CMK (cell line): ENCODE data around the gene APLP1.
A peak's percentile ranks its signal among the peaks of the same experiment; 100 is the strongest.
"Not testable (repeated sequence)": the region's sequence is repeated elsewhere in the genome, so short reads cannot be mapped to it uniquely, and the experiment has no call there.

Source experiments
- DNase-seq: peaks from one replicate; pipeline ENCODE4 v3.0.0-alpha.2; 2010; ENCODE audit warnings: low read depth

APLP1 gene

DNA sequence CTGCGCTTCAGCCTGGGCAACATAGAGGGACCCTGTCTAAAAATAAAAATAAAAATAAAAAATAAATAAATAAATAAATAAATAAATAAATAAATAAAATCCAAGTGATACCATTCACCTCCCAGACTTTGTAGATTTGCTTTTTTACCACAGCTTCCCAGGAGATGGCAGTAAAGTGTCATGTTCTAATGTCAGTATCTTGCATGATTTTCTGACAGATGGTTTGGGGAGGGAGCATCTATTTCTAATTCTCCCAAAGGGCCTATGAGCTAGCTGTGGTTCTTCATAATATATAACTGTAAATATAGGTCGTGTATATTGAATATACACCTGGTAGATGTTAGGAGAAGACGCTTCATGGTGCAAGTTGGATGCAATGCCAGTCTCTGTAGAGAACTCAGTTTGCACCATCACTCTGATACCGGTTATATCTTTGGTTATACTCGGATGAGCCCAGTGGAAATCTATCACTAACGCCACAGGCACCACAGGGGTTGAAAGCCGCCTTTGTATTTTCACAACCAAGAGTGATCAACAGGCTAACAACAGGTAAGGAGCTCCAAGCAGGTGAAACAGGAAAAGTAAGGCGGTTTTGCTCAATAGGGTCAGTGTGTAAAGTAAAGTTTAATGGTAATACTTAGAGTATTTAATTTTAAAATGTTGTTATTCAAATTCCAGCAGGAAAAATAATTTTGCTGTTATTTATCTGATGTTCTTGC lies 13.9 kb downstream of the APLP1 start:
- DNase-seq: no peak

DNA sequence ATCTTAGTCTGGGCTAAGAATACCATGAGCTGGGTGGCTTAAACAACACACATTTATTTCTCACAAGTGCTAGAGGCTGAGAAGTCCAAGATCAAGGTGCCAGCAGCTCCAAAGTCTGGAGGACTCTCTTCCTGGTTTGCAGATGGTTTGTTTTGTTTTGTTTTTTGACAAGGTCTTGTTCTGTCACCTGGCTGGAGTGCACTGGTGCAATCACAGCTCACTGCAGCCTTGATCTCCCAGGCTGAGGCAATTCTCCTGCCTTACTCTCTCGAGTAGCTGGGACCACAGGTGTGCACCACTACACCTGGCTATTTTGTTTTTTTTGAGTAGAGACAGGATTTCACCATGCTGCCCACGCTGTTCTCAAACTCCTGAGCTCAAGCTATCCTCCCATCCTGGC lies 15.5 kb downstream of the APLP1 start:
- DNase-seq: no peak

DNA sequence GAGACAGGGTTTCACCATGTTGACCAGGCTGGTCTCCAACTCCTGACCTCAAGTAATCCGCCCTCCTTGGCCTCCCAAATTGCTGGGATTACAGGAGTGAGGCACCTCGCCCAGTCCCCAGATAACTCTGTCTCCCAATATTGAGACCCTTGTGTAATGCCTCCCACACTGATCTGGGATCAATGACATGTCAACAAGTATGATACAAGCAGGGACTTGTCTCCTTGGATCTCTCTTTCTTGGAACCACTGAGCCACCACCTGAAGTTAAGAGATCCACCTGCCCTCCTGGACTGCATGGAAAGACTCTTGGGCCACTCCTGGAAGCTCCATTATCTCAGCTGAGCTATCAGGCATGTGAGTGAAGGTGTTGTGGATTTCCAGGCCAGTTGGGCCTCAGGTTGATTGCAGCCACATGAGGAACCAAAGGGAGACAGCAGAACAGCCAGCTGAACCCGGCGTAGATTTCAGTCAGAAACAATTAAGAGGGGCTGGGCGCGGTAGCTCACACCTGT lies 16.9 kb downstream of the APLP1 start:
- DNase-seq: no peak

DNA sequence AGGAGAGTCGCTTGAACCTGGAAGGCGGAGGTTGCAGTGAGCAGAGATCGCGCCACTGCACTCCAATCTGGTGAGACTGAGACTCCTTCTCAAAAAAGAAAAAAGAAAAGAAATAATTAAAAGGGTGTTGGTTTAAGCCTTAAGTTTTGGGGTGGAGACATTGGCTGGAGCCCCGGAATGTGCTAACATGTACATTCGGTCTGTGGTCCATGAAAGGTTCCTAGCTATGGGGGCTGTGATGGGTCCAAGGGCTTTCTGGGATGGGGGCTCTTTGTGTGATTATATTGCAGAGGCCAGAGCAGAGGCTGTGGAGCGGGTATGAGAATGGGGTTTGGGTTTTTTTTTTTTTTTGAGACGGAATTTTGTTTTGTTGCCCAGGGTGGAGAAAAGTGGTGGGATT lies 17.5 kb downstream of the APLP1 start:
- DNase-seq: no peak

DNA sequence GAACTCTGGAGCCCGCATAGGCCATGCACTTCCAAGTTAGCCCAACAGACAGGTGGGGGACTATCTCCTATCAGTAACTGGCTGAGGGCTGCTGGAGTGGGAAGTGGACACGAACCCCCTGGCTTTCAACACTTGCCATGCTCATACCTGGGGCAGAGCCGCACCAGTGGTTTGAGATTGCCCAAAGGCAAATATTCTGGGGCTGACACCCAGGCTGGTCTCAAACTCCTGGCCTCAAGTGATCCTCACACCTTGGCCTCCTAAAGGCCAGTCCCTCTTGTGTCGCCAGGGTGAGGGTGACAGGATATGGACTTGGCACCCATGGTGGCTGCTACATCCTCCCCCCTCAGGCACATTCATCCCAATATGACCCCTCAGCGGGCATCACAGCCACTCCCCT lies 18.8 kb downstream of the APLP1 start:
- no peak for DNase-seq

DNA sequence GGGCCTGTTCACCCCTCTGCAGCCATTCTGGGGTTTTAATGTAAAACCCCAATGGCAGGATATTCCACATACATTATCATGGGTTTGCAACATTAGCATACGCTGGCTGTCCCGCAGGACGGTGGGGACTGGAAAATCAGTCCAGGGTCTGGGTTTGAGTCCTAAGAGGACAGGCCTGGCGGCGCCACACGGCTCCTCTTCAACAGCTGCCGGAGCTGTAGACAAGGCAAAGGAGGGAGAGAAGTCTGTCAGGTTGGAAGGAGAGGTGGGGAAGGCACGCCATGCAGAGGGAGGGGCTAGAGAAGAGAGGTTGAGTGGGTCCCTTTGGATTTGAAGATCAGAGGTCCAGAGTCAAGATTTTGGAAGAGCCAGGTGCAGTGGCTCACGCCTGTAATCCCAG lies 20.0 kb downstream of the APLP1 start:
- DNase-seq: no peak

DNA sequence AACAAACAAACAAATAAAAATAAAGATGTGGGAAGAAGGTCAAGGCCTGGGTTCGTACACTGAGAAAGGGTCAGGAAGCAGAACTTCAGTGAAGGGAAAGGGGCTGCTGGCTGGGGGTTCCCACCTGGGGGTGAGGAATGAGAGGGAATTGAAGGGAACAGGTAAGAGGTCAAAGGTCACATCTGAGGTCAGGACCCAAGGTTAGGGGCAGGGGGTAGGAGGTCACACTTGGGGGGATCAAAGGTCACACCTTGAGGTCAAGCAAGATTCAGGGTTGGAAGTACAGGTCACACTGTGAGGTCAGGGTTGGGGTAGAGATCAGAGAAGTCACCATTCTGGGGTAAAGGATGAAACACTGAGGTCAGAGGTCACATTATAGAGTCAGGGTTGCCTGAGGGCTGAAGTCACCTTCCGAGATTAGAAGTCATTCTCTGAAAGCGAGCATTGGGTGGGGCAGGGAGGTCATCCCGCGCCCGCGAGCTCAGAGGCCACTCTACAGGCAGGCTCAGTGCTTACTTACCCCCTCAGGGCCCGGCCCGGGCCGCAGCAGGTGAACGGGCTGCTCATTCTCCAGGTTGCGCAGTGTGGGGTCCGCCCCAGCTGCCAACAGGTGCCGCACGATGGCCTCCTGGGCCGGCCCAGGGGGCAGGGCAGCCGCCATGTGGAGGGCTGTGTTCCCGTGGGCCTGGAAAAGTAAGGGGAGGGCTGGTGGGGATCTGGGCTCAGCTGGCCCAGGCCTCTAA lies 21.2 kb downstream of the APLP1 start:
- no peak for DNase-seq

DNA sequence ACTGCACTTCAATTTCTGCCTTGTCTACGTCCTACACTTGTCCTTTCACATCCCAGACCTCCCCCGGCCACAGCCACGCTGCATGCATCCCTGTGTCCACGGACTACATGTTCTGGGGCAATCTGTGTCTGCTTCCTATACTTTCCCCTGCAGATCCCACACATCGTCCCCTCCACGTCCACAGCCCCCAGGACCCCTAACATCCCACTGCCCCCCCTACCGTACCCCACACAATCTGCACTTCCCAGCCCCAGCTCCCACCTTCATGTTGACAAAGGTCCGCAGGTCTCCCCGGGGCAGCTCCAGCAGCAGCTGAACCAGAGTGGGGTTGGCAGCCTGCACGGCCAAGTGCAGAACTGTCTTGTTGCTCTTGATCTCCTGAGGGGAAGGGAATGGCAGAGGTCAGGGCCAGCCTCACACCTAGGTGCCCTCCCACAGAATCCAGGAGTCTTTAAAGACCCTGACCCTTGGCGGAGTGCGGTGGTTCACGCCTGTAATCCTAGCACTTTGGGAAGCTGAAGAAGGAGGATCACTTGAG lies 21.8 kb downstream of the APLP1 start:
- DNase-seq: no peak

DNA sequence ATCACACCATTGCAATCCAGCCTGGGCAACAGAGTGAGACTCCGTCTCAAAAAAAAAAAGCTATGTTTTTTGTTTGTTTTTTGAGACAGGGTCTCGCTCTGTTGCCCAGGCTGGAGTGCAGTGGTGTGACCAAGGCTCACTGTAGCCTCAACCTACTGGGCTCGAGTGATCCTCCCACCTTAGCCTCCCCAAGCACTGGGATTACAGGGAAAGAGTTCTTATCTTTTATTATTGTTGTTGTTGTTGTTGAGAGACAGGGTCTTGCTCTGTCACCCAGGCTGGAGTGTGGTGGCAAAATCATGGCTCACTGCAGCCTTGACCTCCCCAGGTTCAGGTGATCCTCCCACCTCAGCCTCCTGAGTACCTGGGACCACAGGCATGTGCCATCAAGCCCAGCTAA lies 23.4 kb downstream of the APLP1 start:
- not testable (repeated sequence) for DNase-seq

DNA sequence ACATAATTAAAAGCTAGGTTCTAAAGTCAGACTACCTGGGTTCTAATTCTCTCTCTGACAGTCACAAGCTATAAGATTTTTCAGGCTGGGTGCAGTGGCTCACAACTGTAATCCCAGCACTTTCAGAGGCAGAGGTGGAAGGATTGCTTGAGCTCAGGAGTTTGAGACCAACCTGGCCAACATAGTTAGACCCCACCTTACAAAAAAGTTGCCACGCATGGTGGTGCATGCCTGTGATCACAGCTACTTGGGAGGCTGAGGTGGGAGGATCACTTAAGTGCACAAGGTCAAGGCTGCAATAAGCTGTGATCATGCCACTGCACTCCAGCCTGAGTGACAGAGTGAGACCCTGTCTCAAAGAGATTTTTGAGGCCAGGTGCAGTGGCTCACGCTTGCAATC lies 26.0 kb downstream of the APLP1 start:
- no peak for DNase-seq

DNA sequence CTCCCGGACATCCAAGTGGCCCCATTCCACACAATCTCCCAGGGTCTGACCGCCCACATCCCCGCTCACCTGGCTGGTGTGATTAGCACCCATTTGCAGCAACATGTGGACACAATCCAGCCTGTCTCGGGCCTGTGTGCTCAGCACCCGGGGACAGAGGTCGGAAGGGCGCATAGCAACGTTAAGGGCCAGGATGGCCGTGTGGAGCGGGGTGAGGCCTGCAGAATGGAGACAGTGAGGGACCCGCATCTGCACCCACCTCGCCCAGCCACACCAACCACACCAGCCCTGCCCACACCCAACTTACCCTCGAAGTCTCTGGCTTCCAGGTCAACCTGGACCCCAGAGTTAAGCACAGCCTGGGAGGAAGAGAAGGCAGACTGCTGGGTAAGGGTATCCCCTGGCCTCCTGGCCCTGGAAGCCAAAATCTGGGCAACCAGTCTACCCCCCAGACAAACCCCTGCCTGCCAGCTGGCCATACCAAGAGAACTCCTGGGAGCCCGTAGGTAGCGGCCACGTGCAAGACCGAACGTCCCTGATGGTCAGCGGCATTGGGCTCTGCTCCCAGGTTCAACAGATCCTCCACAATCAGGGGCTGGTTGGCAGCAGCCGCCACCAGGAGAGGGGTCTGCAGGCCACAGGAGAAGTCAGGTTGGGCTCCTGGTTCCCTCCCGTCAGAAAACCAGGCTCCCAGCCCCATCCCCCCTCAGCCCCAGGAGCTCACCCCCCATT lies 27.7 kb downstream of the APLP1 start:
- no peak for DNase-seq

DNA sequence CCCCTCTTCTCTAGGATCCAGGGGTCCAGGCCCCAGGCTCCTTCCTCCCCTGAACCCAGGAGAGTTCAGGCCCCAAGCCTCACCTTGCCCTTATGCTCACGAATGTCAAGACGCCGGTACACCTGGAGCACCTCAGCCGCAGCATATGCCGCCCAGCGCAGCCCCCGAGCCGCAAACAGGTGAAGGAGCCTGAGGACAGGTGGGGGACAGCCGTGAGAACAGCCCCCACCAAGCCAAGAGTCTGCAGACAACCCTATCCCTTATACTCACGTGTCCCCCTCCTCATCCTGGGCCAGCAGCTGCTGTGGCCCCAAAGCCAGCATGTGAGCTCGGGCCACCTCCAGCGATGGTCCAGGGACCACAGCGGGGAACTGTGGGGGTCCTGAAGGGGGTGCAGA lies 28.3 kb downstream of the APLP1 start:
- no peak for DNase-seq

DNA sequence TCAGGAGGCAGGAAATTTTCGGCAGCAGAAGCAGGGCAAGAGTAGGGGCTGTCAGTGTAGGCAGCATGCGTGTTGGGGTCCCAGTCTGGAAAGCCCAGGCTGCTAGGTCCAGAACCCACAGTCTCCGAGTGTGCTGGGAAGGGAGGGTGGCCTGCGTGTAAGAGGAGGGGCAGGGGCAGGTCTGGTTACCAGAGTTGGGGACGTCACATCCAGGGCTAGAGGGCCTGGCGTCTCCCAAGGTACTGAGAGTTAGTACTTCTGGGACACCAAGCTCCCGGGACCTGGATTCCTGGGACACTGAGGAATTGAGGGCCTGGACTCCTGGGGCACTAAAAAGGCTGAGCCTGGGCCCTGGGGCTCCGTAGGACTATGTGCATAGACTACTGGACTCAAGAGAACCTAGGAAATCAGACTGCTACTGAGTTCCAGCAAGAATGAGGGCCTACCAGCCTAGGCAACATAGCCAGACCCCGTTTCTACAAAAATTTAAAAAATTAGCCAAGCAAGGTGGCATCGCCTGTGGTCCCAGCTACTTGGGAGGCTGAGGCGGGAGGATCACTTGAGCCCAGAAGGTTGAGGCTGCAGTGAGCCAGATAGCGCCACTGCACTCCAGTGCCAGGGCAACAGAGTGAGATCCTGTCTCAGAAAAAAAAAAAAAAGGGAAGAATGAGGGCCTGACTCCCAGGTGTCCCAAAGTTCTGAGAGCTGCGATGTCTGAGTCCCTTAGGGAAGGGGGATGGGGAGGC lies 29.5 kb downstream of the APLP1 start:
- no peak for DNase-seq

DNA sequence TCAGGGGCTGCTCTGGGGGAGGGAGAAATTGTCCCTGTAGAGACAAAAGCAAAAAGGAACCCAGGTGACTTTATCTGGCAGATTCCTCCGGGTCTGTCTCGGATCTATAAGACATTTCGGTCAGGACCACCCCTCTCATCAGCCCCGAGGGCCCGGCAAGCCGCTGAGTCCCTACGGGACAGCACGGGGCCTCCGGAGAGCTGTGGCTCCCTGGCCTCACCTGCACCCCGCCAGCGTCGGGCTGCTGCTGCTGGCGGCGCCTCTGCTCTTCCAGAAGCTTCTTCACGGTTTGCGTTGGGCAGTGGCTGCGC lies 30.1 kb downstream of the APLP1 start:
- DNase-seq: no peak

DNA sequence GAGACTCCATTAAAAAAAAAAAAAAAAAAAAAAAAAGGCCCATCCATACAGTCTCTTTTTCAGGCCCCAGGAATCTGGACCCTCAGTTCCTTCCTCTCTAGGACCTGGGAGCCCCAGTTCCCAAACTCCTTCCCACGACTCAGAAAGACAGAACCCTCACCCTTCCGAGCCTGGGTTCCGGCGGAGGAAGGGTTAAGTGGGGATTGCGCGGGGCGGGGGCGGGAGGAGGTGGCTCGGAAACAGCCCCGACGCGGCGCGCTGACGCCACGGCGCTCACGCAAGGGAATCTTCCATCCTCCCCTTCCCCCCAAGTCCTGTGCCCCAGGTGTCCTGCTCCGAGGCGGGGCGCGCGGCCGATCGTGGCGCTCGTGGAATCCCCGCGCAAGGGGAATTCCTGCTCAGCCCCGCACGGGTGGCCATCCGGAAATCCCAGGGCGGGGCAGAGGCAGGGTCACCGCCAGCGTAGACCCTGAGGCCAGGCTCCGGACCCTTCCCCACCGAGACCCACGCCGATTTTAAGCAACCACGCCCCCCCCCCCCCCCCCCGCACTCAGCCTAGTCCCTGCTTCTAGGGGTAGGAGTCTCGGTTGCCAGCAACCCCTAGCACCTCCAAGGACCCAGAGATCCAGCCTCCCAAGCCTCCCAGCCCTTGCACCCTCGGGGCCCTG lies 31.3 kb downstream of the APLP1 start:
- DNase-seq: peak; percentile 59

DNA sequence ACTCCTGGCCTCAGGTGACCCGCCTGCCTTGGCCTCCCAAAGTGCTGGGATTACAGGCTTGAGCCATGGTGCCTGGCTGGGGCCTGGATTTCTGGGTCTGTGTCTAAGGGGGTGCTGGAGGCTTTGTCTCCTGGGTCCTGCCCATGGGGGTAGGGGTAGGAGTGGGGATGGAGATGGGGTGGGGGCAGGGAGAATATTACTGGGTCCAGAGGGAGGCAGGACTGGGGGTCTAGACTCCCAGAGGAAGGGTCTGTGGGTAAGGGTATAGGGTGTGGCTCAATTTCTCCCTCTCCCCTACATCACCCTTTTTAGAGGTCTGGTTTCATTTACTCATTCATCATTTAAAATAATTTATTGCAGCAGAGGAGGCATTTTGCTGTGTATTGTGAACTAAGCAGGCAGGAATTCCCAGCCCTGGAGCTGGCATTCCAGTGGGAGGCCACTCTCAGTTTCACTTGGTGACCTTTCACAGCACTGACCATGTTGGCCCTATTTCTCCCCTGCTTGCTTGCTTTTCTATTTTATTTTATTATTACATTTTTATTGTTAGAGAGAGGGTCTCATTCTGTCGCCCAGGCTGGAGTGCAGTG lies 32.8 kb downstream of the APLP1 start:
- no peak for DNase-seq

DNA sequence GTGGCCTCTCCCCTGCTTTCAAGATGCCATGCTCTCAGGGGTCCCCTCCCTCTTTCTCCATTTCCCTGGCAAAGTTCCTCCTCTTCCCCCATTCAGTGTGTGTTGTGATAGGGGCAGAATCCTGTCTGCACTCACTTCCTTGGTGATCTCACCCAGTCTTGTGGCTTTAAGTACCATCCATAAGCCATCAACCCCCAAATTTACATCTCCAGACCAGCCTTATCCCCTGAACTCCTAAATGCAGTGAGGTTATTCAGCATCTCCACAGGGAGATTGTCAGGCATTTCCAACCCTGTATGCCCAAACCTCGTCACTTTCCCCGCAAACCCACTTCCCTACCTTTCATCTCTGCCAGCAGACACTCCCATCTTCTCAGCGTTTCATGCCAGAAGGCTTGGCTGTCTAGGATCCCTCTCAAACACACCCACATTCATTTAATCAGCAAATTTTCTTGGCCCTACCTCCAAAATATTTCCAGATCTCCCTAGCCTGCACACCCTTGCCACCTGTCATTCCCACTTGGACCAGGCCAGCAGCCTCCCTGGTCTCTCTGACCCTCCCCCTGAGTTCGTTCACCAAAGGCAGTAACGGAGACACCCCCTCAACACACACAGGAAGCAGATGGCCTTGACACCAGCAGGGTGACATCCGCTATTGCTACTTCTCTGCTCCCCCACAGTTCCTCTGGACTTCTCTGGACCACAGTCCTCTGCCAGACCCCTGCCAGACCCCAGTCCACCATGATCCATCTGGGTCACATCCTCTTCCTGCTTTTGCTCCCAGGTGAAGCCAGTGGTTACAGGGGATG lies 33.7 kb downstream of the APLP1 start, which contains the start of gene HCST:
HCST (plus strand) TSS at position 676 of the 808 bp plus-strand sequence; CDS start at position 741, 65 bp downstream.
- DNase-seq: peak; percentile 92

DNA sequence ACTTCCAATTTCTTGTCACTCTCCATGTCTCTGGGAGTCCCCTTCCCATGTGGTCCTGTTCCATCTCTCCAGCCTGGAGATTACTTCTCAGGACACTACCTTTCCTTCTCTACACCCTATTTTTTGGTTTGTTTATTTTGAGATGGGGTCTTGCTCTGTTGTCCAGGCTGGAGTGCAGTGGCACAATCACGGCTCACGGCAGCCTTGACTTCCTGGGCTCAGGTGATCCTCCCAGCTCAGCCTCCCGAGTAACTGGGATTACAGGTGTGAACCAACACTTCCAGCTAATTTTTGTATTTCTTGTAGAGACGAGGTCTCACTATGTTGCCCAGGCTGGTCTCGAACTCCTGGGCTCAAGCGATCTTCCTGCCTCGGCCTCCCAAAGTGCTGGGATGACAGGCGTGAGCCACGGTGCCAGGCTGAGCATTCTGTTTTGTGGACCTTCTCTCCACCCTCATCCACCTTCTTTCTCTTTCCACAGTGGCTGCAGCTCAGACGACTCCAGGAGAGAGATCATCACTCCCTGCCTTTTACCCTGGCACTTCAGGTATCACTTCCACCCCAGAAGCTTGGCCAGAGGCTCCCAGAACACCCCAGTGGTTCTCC lies 34.6 kb downstream of the APLP1 start:
- DNase-seq: no peak

DNA sequence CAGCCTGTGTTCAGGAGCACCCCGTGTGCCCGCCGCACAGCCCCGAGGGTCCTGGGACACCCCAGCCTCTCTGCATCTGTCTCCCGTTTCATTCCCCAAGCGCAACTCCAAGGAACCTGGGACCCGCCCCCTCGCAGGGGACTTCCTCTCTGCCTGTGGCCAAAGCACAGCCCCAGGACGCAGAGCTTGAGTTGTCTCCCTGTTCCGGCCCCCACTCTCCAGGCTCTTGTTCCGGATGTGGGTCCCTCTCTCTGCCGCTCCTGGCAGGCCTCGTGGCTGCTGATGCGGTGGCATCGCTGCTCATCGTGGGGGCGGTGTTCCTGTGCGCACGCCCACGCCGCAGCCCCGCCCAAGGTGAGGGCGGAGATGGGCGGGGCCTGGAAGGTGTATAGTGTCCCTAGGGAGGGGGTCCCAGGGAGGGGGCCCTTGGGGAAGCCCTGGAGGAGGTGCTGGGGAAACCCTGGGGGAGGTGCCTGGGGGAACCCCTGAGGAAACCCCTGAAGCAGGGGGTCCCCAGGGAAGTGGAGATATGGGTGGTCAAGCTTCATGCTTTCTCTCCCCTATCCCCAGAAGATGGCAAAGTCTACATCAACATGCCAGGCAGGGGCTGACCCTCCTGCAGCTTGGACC lies 35.3 kb downstream of the APLP1 start:
- DNase-seq: peak; percentile 98
